Transverse colon (tissue), 4 donors: Measurements from ENCODE around the gene ACTG1. TPM values are rescaled to one million over a fixed set of nuclear protein-coding genes. Genes with fewer than 3 reads are reported as not detected.

Source experiments
- DNase-seq: peaks from one replicate; pipeline ENCODE4 v3.0.0-alpha.2; 2019
- H3K27ac ChIP-seq, 4 donors: fragments of 200-600 bp; sonication (generic); 2 replicates each; pipeline ENCODE4 v1.5.1; 2016 to 2018; ENCODE audit warnings: inconsistent platforms in 4 of 4
- H3K27me3 ChIP-seq: fragments of 200-600 bp; sonication (generic); 2 replicates; pipeline ENCODE4 v1.5.1; 2017; ENCODE audit warnings: inconsistent platforms
- H3K36me3 ChIP-seq, 4 donors: fragments of 200-600 bp; sonication (generic); 2 replicates each; pipeline ENCODE4 v1.5.1; 2017 to 2019; ENCODE audit warnings: inconsistent platforms in 4 of 4
- H3K4me1 ChIP-seq, 4 donors: fragments of 200-600 bp; sonication (generic); 2 replicates each; pipeline ENCODE4 v1.5.1; 2017 to 2020; ENCODE audit warnings: inconsistent platforms in 4 of 4
- H3K4me3 ChIP-seq, 4 donors: fragments of 200-600 bp; sonication (generic); 1 replicate in 1 of 4; 2 replicates in 3 of 4; pipeline versions ENCODE4 v1.5.1 to v1.6.1; 2017 to 2019; ENCODE audit warnings: inconsistent platforms in 4 of 4
- H3K9me3 ChIP-seq, 2 donors: fragments of 200-600 bp; sonication (generic); 2 replicates each; pipeline ENCODE4 v1.5.1; 2017 to 2019; ENCODE audit warnings: inconsistent platforms in 2 of 2
- EP300 ChIP-seq: sonication (generic); formaldehyde crosslinking; IDR thresholded peaks from one replicate; pipeline ENCODE4 v1.6.1; 2017; ENCODE audit warnings: antibody characterized with exemption, low read depth
- POLR2A ChIP-seq: fragments of 450-650 bp; IDR thresholded peaks from one replicate; pipeline ENCODE4 v1.6.1; 2016; ENCODE audit warnings: antibody characterized with exemption, mild to moderate bottlenecking, moderate library complexity
- POLR2AphosphoS5 ChIP-seq, 3 donors: sonication (generic); formaldehyde crosslinking; IDR thresholded peaks; one replicate each; pipeline ENCODE4 v1.6.1; 2016; ENCODE audit warnings: antibody characterized with exemption in 3 of 3
- WGBS, 2 donors: methylation state at CpG; one replicate each; pipeline ENCODE4 v1.1.5; 2018; ENCODE audit warnings: low coverage in 1 of 2; 5-methylcytosine and 5-hydroxymethylcytosine counted together
- in situ Hi-C, 4 donors: fragments of 200-750 bp; cut with MboI; loops; one replicate each; pipeline versions ENCODE4 v1.15.0 to v1.15.1; 2017; ENCODE audit warnings: low sequenced_read_pairs in 3 of 4, low pct_ligation_motif_present in 1 of 4, low pct_unique_long_range_greater_than_20kb in 1 of 4
- intact Hi-C: fragments of 100-400 bp; cut with DNase I; formaldehyde crosslinking; loops from one replicate; pipeline ENCODE4 v1.15.1; 2023; ENCODE audit warnings: low total_unique reads
- total RNA-seq, 4 donors: library from RNA; depleted of rRNA; stranded (reverse); fragments of >200 nt; gene quantifications; one replicate each; pipeline ENCODE4 v1.1.0, GENCODE V29; 2016
- TF ChIP-seq, protein P1 (sequence below), 5 experiments: fragments of 200-600 bp in 3 of 5; fragments of 450-650 bp in 2 of 5; sonication (generic) in 3 of 5; IDR thresholded peaks; 1 replicate in 2 of 5; 2 replicates in 3 of 5; pipeline ENCODE4 v1.5.1; 2016 to 2017; ENCODE audit warnings: antibody characterized with exemption in 5 of 5, inconsistent platforms in 3 of 5, mild to moderate bottlenecking in 2 of 5, moderate library complexity in 1 of 5

Gene ACTG1
- total RNA-seq, 4 donors from 2014 or later: 2,099 to 4,882 (median 4,009) TPM

DNA sequence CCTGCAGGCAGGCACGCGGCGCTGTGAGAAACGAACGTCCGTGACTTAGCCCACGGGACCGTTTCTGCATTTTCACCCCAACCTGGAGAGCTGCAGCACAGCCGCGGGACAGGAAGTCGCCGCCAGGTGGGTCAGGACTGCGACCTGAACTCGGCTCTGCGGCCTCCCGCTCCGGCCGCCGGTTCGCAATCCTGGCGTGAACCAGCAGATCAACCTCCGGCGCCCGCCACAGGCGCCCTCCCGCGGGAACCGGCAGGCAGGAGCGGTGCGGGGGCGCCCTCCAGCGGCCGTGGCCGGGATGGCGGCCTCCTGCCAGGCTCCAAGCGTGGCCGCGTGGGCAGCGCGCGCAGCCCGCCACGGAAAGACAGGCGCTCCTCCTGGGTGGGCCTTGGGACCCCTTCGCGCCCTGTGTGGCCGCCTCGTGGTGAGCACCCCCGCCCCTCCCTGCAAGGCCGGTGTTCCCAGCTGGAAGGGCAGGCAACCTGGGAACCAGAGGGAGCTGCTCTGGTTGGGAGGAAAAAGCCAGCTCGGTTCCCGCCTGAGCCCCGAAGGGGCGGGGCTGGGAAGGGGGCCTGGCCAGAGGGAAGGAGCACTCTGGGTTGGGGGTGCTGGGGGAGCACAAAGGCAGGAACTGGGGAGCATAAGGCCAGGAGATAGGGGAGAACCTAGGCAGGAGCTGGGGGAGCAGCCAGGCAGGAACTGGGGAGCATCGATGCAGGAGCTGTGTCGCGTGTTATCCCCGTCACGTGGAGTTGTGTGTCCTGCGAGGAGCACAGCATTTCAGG is 28.2 kb downstream of the ACTG1 start:
- Histone ChIP-seq H3K36me3 (no peaks in the 10 kb centered on the region), H3K27ac (no peak overlapping the region), H3K4me3 (peak overlapping the region; percentile 16 to 52 (median 44)), H3K9me3 (no peaks in the 10 kb centered on the region), H3K4me1 (peaks cover 20 to 44% (median 38%) of the 10 kb centered on the region in 4 donors), H3K27me3 (peaks cover 29% of the 10 kb centered on the region)
- 10% methylated on average over 27 of the region's 60 CpGs; no CpG with 5 or more reads in 1 of the 2 donors for WGBS, 2 donors
- intact Hi-C loops: loop anchor here (5.0 kb wide), 2 partner anchors 192 to 232 kb away; no protein-coding TSS in a partner anchor
- in situ Hi-C loops: loop anchor here in 3 of 4 donors (25.0 kb wide), 3 partner anchors 97 to 222 kb away; partner anchors contain the start of genes BAHCC1 (in 1 of the 3) and SLC38A10 (in 1 of the 3)
- peak; percentile 90 for DNase-seq
- no peak for TF ChIP-seq POLR2A
- no peak for TF ChIP-seq EP300
- TF ChIP-seq POLR2AphosphoS5 (IDR thresholded peaks at IDR 0.05): peak in 1 of 3 donors; percentile 36
- TF ChIP-seq, protein P1, sequence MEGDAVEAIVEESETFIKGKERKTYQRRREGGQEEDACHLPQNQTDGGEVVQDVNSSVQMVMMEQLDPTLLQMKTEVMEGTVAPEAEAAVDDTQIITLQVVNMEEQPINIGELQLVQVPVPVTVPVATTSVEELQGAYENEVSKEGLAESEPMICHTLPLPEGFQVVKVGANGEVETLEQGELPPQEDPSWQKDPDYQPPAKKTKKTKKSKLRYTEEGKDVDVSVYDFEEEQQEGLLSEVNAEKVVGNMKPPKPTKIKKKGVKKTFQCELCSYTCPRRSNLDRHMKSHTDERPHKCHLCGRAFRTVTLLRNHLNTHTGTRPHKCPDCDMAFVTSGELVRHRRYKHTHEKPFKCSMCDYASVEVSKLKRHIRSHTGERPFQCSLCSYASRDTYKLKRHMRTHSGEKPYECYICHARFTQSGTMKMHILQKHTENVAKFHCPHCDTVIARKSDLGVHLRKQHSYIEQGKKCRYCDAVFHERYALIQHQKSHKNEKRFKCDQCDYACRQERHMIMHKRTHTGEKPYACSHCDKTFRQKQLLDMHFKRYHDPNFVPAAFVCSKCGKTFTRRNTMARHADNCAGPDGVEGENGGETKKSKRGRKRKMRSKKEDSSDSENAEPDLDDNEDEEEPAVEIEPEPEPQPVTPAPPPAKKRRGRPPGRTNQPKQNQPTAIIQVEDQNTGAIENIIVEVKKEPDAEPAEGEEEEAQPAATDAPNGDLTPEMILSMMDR (IDR thresholded peaks at IDR 0.05): peak; percentile 78 to 99 (median 97)

- H3K4me3 ChIP-seq: peak overlapping the region; percentile 16 to 52 (median 44)
- H3K36me3 ChIP-seq: no peaks in the 10 kb centered on the region
- intact Hi-C loops (loop anchor here (2.0 to 5.0 kb wide), 3 partner anchors 89 to 232 kb away; partner anchors contain the start of gene BAHCC1), in situ Hi-C loops (loop anchor here in 3 of 4 donors (25.0 kb wide), 3 partner anchors 97 to 222 kb away; partner anchors contain the start of genes BAHCC1 (in 1 of the 3) and SLC38A10 (in 1 of the 3))
- peaks cover 20 to 41% (median 36%) of the 10 kb centered on the region in 4 donors for H3K4me1 ChIP-seq
- TF ChIP-seq POLR2A (no peak), POLR2AphosphoS5 (IDR thresholded peaks at IDR 0.05) (no peak), EP300 (no peak)
- TF ChIP-seq, protein P1 (IDR thresholded peaks at IDR 0.05): no peak
- WGBS, 2 donors: 37% methylated on average over 5 of the region's 32 CpGs; no CpG with 5 or more reads in 1 of the 2 donors
- no peak for DNase-seq
- H3K27me3 ChIP-seq: peaks cover 29% of the 10 kb centered on the region
- H3K27ac ChIP-seq: no peak overlapping the region
- H3K9me3 ChIP-seq: no peaks in the 10 kb centered on the region
These were observed 28.8 kb downstream of the ACTG1 start for GRCh38 chr17:81483862-81484194.

DNA sequence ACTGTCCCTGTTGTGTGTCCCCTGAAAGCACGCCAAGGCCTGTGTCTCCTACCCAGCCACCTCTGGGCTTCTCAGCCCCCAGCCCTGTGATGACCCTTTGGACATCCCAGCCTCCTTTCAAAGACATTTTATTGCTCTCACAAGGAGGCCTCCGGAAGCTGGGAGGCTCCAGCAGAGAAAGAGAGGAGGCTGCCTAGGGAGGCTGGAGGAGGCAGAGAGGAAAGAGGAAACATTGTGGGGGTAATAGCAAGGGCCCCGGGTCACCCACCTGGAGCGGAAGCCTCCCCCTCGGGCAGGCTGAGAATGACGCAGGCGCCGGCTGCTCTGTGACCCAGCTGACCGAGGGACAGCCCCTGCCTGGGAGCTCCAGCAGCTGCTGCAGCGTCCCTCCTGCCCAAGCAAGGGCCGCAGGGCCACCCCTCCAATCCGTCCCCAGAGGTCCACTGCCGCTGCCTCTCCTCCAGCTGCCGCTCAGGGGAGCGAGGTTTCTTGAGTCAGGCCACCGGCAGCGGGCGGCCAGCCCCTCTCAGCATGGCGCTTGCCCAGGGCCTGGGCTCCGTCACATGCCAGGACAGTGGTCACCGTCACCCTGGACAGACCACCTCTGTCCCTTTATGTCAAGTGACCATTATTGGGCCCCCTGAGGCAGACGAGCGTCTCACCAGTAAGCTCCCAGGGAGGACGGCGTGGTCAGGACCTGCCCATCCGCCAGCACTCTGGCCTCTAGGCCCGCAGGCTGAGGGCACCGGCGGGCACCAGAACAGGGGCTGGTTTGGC is 29.3 kb downstream of the ACTG1 start:
- Histone ChIP-seq H3K4me3 (peak overlapping the region in 2 of 4 donors; percentile 36 to 51), H3K4me1 (peaks cover 17 to 36% (median 30%) of the 10 kb centered on the region in 4 donors), H3K27ac (no peak overlapping the region), H3K27me3 (peaks cover 29% of the 10 kb centered on the region), H3K36me3 (no peaks in the 10 kb centered on the region), H3K9me3 (no peaks in the 10 kb centered on the region)
- intact Hi-C loops: loop anchor here (2.0 to 5.0 kb wide), 3 partner anchors 88 to 231 kb away; partner anchors contain the start of gene BAHCC1
- TF ChIP-seq, protein P1 (IDR thresholded peaks at IDR 0.05): no peak
- TF ChIP-seq EP300 (no peak), POLR2AphosphoS5 (IDR thresholded peaks at IDR 0.05) (no peak), POLR2A (no peak)
- 44 to 49% methylated on average over 5 to 27 of the region's 29 CpGs for WGBS, 2 donors
- in situ Hi-C loops: loop anchor here in 3 of 4 donors (25.0 kb wide), 3 partner anchors 96 to 221 kb away; partner anchors contain the start of genes BAHCC1 (in 1 of the 3) and SLC38A10 (in 1 of the 3)
- DNase-seq: peak; percentile 43
